OCI-M1 (cell line): ENCODE measurements around the gene LRP5.
A peak's percentile ranks its signal among the peaks of the same experiment; 100 is the strongest.
"Not testable (repeated sequence)": the region's sequence is repeated elsewhere in the genome, so short reads cannot be mapped to it uniquely, and the experiment has no call there.

Experiments used
- DNase-seq: peaks from one replicate; lab custom pipeline; 2025; lab: John Stamatoyannopoulos, UW

The LRP5 gene

DNA sequence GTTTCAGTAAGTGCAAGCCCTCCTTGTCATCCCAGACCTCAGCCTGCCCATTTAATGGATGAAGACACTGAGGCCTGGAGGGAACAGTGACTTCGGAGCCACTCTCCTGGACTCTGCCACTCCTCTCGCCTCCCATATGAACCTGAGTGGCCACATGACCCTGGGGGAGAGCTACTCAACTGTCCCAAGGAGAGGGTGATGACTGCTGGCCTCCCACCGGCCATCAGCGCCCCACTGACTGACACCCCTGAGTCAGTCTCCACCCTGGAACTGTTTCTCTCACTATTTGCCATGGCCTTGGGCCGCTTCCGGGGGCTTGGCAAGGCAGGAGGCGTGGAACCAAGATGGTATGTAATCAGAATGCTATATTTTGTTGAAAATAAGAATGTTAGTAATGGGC, 17.1 kb downstream of the LRP5 start:
- DNase-seq = no peak

DNA sequence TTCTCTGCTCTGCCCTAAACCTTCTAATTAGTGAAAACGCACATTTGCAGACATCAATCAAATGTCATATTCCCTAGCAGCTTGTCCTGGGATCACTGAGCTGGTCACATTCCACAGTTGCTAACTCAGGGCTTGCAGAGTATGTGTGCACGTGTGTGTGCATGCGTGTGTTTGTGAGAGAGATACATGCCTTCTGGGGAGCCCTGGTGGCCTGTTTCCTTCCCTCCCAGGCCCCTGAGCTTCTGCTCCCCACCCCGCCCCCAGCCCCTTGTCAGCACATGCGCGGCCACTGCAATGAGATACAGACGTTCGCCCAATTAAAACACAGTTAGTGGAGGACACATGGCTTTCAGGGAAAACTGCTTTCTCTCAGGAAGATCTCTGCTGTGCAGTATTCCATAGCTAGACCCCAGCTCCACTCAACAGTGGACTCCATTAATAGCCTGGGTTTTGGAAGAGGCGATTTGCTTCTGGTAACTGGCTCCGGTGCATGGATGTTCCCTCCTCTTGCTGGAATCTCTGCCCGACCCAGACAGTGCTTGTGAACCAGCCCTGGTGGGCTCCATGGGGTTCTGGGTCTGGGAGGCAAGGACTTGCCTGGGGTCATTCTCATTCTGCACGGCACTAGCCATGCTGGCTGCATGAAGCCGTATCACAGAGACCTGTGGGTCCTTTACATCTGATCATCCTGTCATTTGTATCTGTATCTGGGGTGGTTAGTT, 17.7 kb downstream of the LRP5 start:
- no peak for DNase-seq

- no peak for DNase-seq
Measured at GRCh38 chr11:68330700-68331337, 18.4 kb downstream of the LRP5 start.

DNA sequence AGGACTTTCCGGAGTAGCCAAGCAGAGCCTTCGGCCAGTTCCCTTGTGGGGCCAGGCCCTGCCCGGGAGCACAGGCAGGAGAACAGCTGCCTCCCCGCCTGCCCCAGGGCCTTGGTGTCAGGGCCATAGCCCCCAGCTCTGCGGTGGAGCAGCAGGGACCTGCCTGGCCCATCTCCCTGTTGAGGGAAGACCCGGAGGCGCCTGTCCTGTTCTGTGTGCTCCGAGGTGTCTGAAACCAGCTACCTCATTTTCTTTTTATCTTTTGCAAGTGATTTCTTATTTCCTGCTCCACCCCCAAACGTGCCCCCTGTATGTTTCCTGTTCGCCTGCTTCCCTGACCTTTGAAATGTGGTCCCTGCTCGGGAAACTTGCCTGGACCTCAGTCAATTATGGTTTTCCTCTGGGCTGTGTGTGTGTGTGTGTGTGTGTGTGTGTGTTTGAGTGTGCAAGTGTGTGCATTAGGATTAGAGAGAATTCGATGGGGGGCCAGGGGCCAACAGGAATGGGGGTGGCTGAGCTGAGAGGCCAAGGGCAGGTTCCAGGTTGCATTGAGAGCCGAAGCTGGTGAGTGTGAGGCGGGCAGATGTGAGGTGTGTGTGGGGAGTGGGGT, 19.1 kb downstream of the LRP5 start:
- no peak for DNase-seq

DNA sequence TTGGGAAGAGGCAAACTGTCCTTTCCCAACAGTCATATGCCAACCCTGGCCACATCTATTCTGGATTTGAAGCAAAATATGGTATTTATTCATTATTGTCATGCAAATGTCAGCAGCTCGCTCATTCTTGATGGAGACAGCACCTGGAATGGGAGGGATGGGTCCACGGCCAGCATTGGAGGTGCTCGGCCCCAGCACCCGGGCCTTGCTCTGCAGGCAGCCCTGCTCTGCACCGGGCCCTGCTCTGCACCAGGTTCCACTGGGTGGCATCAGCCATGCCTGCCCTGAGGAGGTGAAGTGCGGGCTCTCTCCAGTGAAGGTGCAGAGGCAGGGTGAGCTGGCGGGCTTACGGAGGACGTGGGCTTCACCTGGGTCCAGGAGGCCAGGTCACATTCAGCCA, 19.8 kb downstream of the LRP5 start:
- DNase-seq = no peak

GRCh38 chr11:68333173-68333572, 20.8 kb downstream of the LRP5 start:
- DNase-seq = no peak

DNA sequence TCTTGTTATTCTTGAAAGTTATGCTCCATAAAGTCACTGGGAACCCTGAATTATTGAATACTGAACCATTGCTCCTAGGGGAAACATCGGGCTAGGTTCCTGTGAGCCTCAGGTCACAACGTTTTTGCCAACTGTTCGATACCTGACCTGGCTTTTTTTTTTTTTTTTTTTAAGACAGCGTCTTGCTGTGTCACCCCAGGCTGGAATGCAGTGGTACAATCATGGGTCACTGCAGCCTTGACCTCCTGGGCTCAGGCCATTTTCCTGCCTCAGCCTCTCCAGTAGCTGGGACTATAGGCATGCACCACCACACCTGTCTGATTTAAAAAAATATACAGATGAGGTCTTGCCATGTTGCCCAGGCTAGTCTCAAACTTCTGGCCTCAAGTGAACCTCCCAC, 22.5 kb downstream of the LRP5 start:
- no peak for DNase-seq

DNA sequence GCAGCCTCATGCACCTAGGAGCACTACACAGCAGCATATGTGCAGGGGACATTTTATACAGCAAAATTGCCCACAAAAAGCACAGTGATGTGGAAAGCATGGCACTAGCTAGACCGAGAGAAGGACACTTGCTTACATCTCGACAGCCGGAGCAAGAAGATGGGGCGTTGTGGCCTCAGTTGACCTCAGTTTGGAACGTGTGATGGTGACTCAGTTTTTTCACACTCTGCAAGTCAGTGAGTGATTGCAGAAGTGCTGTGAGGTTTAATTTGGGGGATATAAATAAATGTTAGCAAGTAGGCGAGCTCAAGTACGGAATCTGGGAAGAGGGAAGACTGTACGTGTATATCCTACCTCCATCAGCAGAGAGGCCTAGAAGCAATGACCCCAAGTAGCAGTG, 23.3 kb downstream of the LRP5 start:
- no peak for DNase-seq

DNA sequence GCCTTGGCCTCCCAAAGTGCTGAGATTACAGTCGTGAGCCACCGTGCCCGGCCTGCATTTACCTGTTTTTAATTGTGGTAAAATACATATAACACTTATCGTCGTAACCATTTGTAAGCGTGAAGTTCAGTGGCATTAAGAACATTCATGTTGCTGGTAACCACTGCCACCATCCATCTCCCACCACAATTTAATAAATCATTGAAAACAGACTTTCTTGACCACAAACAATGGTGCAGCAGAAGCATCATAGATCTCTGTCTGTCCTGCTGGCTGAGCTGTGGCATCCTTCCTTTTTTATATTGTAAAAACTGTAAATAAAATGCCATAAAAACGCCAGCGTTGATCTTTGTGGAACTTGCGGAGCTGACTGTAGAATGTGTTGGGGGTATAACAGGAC, 24.3 kb downstream of the LRP5 start:
- no peak for DNase-seq

- DNase-seq = peak; percentile 64
Measured at GRCh38 chr11:68337399-68337835, 25.0 kb downstream of the LRP5 start.

DNA sequence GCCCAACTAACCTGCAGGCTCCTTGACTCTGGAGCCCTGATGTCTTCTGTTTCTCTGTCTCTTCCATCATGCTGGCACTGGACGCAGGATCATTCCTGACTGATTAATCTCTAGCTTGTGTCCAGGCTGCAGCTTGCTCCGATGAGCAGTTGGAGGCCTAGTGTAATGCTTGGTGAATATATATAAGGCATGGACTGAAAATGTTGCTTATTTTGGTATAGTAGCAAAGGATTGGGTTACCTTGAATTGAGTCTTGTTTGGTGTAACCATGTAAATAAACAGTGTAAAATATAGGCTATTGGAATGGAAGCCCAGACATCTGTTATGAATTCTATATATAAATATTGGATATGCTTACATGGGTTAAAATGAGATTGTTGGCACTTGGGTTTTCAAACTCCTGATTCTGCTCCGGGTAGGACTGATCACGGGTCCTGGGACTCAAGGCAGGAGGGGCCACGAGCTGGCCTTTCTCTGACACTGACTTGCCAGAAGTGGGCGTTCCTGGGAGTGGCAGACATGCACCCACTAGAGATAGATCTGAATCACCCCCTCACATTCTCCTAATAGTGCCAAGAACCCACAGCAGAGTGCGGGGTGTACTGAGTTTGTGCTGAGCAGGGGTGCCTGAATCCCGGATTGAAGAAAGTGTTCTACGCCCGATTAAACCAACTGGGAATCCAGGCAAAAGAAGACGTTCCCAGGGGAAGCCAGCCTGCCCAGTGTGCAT, 25.8 kb downstream of the LRP5 start:
- DNase-seq = peak; percentile 41

DNA sequence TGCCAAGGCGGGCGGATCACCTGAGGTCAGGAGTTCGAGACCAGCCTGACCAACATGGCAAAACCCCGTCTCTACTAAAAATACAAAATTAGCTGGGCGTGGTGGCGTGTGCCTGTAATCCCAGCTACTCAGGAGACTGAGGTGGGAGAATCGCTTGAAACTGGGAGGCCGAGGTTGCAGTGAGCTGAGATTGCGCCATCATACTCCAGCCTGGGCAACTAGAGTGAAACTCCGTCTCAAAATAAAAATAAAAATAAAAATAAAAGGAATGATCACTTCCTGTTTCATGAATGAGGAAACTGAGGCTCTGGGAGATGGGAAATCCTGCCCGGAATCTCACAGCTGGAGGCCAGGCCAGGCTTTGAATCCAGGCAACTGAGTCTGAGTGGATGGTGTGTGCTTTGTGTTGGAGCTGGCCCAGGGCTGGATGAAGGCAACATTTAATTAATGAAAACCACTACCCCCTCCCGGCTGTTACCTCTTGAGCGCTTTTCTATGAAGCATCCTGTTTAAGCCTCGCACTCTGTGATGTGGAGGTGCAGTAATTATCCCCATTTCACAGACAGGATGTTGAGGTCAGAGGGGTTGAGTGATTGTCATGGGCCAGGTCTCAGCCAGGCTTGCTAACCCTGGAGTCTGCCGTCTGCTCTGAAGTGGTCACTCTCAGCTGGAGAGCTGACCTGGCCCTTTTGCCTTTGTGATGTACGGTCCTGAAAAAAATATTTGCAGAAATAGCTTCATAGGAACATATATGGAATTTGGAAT, 27.8 kb downstream of the LRP5 start:
- no peak for DNase-seq

GRCh38 chr11:68340784-68341556, 28.6 kb downstream of the LRP5 start:
- no peak for DNase-seq

GRCh38 chr11:68341557-68342458, 29.4 kb downstream of the LRP5 start:
- DNase-seq = no peak

DNA sequence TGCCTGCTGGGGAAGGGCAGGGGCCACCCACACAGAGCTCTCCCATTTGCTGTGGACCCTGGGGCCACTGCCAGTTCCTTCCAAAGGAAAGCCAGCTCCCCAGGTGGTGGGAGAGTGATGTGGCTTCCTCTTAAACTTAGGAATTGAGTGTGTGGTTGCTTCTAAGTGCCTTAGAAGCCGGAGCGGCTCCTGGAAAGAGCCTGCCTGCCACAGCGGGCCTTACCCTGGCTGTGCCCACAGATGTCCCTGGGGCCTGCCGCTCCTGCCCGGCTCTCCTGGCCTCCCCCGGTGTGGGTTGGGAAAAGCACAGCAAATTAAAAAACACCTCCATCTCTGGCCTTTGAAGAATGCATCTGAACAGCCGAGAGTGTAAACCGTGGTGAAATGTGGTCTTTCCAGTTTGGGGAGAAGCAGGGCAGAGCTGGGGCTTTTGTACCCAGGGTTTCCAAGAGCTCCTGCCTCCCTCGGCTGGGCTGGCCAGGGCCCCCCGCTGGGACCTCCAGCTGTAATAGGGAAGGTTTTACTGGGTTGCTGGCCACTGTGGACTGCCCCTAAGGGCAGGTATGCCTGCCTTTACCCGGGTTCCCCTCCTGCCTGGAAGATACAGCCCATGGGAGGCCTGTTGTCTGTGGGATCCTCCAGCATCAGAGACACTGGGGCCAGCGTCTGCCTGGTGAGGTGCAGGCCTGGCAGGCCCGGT, 30.2 kb downstream of the LRP5 start:
- no peak for DNase-seq

DNA sequence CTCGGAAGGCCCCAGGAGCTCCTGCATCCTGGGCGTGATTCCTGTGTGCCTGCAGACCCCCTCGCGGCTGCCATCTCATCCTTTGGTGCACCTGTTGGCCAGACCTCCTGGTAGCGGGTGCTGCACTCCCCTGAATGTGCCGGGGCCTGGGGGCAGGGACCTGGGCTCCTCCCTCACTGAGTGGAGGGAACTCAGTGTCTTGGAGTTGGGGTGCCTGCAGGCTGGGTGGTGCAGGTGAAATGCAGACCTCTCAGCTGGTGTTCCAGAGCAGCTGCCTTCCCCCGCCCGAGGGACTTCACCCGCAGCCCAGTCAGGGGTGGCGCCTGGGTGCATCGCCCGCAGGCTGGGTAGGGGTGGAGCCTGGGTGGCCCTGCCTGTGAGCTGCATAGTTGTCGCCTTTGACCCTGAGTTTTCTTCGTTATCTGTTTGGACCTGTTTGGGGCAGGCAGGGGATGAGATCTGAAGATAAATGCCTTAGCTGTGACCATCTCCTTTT, 31.4 kb downstream of the LRP5 start:
- no peak for DNase-seq

DNA sequence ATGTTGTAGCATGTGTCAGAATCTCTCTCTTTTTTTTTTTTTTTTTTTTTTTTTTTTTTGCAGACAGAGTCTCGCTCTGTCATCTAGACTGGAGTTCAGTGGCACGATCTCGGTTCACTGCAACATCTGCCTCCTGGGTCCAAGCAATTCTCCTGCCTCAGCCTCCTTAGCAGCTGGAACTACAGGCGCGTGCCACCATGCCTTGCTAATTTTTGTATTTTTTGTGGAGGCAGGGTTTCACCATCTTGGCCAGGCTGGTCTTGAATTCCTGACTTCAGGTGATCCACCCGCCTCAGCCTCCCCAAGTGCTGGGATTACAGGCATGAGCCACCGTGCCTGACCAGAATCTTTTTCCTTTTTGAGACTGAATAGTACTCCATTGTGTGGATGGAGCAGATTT, 32.4 kb downstream of the LRP5 start:
- not testable (repeated sequence) for DNase-seq

GRCh38 chr11:68345776-68346461, 33.5 kb downstream of the LRP5 start:
- DNase-seq = no peak

DNA sequence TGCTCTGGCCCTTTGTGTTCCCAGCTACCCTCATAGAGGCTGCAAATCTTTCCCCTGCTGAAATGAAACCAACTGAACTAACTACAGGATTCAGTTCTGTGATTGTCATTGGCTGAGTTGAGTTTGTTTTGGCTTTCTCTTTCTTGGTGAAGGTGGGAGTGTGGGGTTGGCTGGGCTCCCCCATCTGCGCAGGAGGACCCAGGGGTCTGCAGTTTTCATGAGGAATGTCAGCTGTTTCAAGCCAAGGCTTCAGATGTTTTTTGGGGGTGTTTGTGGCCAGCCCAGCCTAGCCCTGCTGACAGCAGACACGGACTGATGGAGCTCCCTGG, 34.0 kb downstream of the LRP5 start:
- DNase-seq = no peak
